ENCODE results near the gene TUBD1.

TUBD1 gene

DNA sequence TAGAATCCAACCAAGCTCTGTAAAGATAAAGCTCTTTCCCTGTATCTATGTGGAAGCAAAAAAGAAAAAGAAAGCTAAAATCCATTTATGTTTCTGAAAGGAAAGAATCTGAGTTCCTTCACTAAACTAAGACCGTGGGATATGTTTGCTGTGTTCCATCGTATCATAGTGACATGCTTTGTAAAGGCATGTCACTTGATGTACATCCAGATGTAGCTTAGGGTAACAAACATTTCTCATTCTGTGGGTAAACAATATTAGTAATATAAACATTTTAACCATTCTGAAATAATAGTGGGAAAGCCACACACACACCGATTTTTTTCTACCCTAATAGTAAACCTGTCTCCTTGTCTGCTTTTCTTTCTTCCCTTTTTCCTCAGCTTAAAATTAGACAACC is 78.1 kb downstream of the TUBD1 start:
- DNase-seq, result no peak

GRCh38 chr17:59814276-59814675 is 78.5 kb downstream of the TUBD1 start:
- no peak for DNase-seq

GRCh38 chr17:59812139-59812538 is 80.6 kb downstream of the TUBD1 start:
- peak in 2 of 3 donors; percentile 46 to 59 for DNase-seq

GRCh38 chr17:59811209-59811608 is 81.5 kb downstream of the TUBD1 start:
- DNase-seq, result no peak

GRCh38 chr17:59810894-59811153 is 81.9 kb downstream of the TUBD1 start:
- no peak for DNase-seq

All from suppressor macrophage treated with lipopolysaccharide for 1 hour (primary cell).